ENCODE results near the gene SLC22A1. TPM values are rescaled to one million over a fixed set of nuclear protein-coding genes. Genes with fewer than 3 reads are reported as not detected.

The SLC22A1 gene
- total and polyA plus RNA-seq, 2 experiments from 2014 or later = 0.10 to 0.65 TPM

GRCh38 chr6:160174681-160175080 is 53.1 kb downstream of the SLC22A1 start:
- H3K27me3 ChIP-seq (ENCODE audit: insufficient read depth) = no peaks in the 10 kb centered on the region
- Mint-ChIP-seq H3K27me3 (ENCODE audit: insufficient read depth, low read depth, poor library complexity) (no peaks in the 10 kb centered on the region), H3K27ac (no peak overlapping the region), H3K9me3 (no peaks in the 10 kb centered on the region), H3K4me3 (no peak overlapping the region), H3K4me1 (peaks cover 7% of the 10 kb centered on the region; the same call in 2 of the 3 replicates), H3K36me3 (ENCODE audit: low read depth) (no peaks in the 10 kb centered on the region)
- no peaks in the 10 kb centered on the region for H3K79me2 ChIP-seq (replicated peaks; ENCODE audit: insufficient read depth)
- ATAC-seq (peak; percentile 28; the same call in 2 of the 3 replicates), DNase-seq (ENCODE audit: low spot score) (no peak)
- H3K4me3 ChIP-seq = no peak overlapping the region
- no peak for TF ChIP-seq EZH2 (IDR thresholded peaks at IDR 0.05; ENCODE audit: low read depth, unreplicated experiment)
- TF ChIP-seq ZNF331 (CRISPR knock-in tag; IDR thresholded peaks at IDR 0.05; ENCODE audit: low read depth) = no peak
- TF ChIP-seq JUNB (IDR thresholded peaks at IDR 0.05; ENCODE audit: unreplicated experiment) = no peak
- TF ChIP-seq CREB1 (CRISPR knock-in tag; IDR thresholded peaks at IDR 0.05; ENCODE audit: low read depth) = no peak
- no peak for TF ChIP-seq REST (IDR thresholded peaks at IDR 0.05; ENCODE audit: unreplicated experiment)
- TF ChIP-seq CTCF (conservative IDR thresholded peaks at IDR 0.05; ENCODE audit: low read depth in 2 of 2) = no peak
- TF ChIP-seq ETS1 (IDR thresholded peaks at IDR 0.05) = no peak
- TF ChIP-seq STAT1 (IDR thresholded peaks at IDR 0.05; ENCODE audit: unreplicated experiment) = no peak
- no peak for TF ChIP-seq NANOG (IDR thresholded peaks at IDR 0.05; ENCODE audit: borderline replicate concordance)
- TF ChIP-seq EZH2phosphoT487 (IDR thresholded peaks at IDR 0.05; ENCODE audit: unreplicated experiment) = no peak
- TF ChIP-seq POLR2AphosphoS5 (IDR thresholded peaks at IDR 0.05; ENCODE audit: low read depth) = no peak
- no peak for TF ChIP-seq ZNF462 (CRISPR knock-in tag; IDR thresholded peaks at IDR 0.05)
- TF ChIP-seq ZNF114 (CRISPR knock-in tag; IDR thresholded peaks at IDR 0.05) = no peak
- H3K4me1 ChIP-seq (ENCODE audit: insufficient read depth) = peaks cover 7% of the 10 kb centered on the region
- no peak overlapping the region for H3K27ac ChIP-seq (ENCODE audit: low read depth)
- no peaks in the 10 kb centered on the region for H3K36me3 ChIP-seq (ENCODE audit: insufficient read depth)
- peak overlapping the region; percentile 70; the same call in 1 of the 2 replicates for H2AFZ ChIP-seq
- no peaks in the 10 kb centered on the region for H4K20me1 ChIP-seq (replicated peaks; ENCODE audit: insufficient read depth)
- H3F3A ChIP-seq (replicated peaks; ENCODE audit: low read depth) = no peaks in the 10 kb centered on the region
- H3K4me2 ChIP-seq = no peak overlapping the region
- peaks cover 3% of the 10 kb centered on the region for H3K9me2 ChIP-seq (ENCODE audit: insufficient read depth)

Data from GM23338 (cell line).